OCI-LY3 (cell line): ENCODE data around the gene SNTG2.

Source experiments
- EZH2phosphoT487 ChIP-seq: fragments of 200-600 bp; shearing (Covaris generic); IDR thresholded peaks from 2 replicates; pipeline ENCODE4 v1.6.1; 2018; ENCODE audit warnings: antibody characterized with exemption, mixed run types, low read depth
- TF ChIP-seq, protein P1 (sequence below): fragments of 200-600, 300-600 bp; sonication (generic); IDR thresholded peaks from 2 replicates; pipeline ENCODE4 v1.5.1; 2014; ENCODE audit warnings: antibody characterized with exemption, low read length, low read depth

DNA sequence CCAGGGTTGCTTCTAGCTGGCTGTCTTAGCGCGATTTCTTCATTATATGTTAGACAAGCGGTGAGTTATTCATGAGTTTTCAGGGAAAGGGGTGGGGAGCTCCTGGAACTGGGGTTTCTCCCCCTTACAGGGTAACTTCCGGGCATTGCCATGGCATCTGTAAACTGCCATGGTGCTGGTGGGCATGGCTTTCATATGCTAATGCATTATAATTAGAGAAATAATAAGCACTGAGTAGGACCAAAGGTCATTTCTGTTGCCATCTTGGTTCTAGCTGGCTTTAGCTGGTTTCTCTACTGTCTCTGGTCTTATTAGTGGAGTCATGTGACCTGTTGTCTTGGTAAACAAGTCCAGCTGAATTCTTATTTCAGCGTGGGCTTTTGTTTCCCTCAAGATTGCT, 5.5 kb upstream of the SNTG2 start:
- TF ChIP-seq, protein P1, sequence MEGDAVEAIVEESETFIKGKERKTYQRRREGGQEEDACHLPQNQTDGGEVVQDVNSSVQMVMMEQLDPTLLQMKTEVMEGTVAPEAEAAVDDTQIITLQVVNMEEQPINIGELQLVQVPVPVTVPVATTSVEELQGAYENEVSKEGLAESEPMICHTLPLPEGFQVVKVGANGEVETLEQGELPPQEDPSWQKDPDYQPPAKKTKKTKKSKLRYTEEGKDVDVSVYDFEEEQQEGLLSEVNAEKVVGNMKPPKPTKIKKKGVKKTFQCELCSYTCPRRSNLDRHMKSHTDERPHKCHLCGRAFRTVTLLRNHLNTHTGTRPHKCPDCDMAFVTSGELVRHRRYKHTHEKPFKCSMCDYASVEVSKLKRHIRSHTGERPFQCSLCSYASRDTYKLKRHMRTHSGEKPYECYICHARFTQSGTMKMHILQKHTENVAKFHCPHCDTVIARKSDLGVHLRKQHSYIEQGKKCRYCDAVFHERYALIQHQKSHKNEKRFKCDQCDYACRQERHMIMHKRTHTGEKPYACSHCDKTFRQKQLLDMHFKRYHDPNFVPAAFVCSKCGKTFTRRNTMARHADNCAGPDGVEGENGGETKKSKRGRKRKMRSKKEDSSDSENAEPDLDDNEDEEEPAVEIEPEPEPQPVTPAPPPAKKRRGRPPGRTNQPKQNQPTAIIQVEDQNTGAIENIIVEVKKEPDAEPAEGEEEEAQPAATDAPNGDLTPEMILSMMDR, result no peak
- no peak for TF ChIP-seq EZH2phosphoT487
